ENCODE measurements around the gene USHBP1. TPM values are rescaled to one million over a fixed set of nuclear protein-coding genes. Genes with fewer than 3 reads are reported as not detected.

USHBP1 gene
- total and polyA plus RNA-seq, 2 experiments from 2014 or later = 0.39 to 0.56 TPM

- Histone ChIP-seq H3K9me3 (ENCODE audit: low read depth) (no peaks in the 10 kb centered on the region), H3K27ac (no peak overlapping the region), H3K4me1 (ENCODE audit: low read depth) (peaks cover 7% of the 10 kb centered on the region), H3K4me3 (no peak overlapping the region), H3K36me3 (no peaks in the 10 kb centered on the region), H3K27me3 (no peaks in the 10 kb centered on the region)
- no peak for DNase-seq (ENCODE audit: low read depth in 1 of 2, low spot score in 1 of 2)
- TF ChIP-seq, protein P1, sequence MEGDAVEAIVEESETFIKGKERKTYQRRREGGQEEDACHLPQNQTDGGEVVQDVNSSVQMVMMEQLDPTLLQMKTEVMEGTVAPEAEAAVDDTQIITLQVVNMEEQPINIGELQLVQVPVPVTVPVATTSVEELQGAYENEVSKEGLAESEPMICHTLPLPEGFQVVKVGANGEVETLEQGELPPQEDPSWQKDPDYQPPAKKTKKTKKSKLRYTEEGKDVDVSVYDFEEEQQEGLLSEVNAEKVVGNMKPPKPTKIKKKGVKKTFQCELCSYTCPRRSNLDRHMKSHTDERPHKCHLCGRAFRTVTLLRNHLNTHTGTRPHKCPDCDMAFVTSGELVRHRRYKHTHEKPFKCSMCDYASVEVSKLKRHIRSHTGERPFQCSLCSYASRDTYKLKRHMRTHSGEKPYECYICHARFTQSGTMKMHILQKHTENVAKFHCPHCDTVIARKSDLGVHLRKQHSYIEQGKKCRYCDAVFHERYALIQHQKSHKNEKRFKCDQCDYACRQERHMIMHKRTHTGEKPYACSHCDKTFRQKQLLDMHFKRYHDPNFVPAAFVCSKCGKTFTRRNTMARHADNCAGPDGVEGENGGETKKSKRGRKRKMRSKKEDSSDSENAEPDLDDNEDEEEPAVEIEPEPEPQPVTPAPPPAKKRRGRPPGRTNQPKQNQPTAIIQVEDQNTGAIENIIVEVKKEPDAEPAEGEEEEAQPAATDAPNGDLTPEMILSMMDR (IDR thresholded peaks at IDR 0.05; ENCODE audit: low read depth, low read length) = no peak
These were observed 40.6 kb upstream of the USHBP1 start for GRCh38 chr19:17305216-17305516.

DNA sequence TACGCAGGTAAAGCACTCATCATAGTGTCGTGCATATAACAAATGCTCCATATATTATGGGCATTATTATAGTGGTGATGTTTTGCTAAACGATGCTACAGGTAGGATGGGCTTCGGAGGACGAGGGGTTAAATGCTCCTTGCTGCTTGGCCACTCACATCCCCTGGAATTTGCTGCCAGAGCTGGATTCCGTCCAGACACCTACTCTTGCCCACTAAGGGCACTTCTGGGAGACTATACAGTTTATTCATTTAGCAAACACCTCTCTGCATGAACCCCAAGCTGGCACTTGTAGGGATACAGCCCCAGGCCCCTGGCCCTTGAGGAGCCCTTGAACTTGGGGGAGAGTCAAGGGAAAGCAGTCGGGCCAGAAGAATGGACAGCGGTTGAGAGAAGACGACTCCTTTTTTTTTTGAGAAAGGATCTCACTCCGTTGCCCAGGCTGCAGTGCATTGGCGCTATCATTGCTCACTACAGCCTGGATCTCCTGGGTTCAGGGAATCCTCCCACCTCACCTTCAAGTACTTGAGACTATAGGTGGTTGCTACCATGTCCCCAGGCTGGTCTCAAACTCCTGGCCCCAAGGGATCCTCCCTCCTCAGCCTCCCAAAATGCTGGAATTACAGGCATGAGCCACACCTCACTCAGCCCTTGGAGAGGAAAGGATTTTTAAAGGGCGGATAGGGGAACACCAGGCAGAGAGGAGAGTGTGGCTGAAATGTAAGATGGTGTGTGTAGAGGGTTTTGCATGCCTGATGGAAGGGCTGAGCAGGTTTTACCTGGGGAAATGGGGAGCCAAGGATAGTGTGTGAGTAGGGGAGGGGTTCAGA lies 40.1 kb upstream of the USHBP1 start:
- no peaks in the 10 kb centered on the region for H3K9me3 ChIP-seq (ENCODE audit: low read depth)
- peaks cover 6% of the 10 kb centered on the region for H3K4me1 ChIP-seq (ENCODE audit: low read depth)
- no peaks in the 10 kb centered on the region for H3K36me3 ChIP-seq
- TF ChIP-seq, protein P1 (IDR thresholded peaks at IDR 0.05; ENCODE audit: low read depth, low read length) = no peak
- no peaks in the 10 kb centered on the region for H3K27me3 ChIP-seq
- H3K4me3 ChIP-seq = no peak overlapping the region
- DNase-seq (ENCODE audit: low read depth in 1 of 2, low spot score in 1 of 2) = no peak
- H3K27ac ChIP-seq = no peak overlapping the region

DNA sequence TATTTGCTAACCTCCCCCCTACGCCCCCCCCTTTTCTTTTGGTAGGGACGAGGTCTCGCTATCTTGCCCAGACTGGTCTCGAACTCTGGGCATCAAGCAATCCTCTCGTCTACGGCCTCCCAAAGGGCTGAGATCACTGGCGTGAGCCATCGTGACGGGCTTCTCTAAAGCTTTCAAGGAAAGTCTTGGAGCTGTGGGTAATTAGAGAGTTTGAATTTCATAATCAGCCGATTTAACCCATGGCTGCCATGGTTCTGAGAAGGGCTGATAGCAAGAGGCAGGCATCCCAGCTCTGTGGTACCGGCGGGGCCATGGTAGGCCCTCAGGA lies 39.4 kb upstream of the USHBP1 start:
- Histone ChIP-seq H3K27me3 (no peaks in the 10 kb centered on the region), H3K9me3 (ENCODE audit: low read depth) (no peaks in the 10 kb centered on the region), H3K4me1 (ENCODE audit: low read depth) (peaks cover 6% of the 10 kb centered on the region), H3K4me3 (no peak overlapping the region), H3K27ac (no peak overlapping the region), H3K36me3 (no peaks in the 10 kb centered on the region)
- TF ChIP-seq, protein P1 (IDR thresholded peaks at IDR 0.05; ENCODE audit: low read depth, low read length) = no peak
- DNase-seq (ENCODE audit: low read depth in 1 of 2, low spot score in 1 of 2) = no peak

DNA sequence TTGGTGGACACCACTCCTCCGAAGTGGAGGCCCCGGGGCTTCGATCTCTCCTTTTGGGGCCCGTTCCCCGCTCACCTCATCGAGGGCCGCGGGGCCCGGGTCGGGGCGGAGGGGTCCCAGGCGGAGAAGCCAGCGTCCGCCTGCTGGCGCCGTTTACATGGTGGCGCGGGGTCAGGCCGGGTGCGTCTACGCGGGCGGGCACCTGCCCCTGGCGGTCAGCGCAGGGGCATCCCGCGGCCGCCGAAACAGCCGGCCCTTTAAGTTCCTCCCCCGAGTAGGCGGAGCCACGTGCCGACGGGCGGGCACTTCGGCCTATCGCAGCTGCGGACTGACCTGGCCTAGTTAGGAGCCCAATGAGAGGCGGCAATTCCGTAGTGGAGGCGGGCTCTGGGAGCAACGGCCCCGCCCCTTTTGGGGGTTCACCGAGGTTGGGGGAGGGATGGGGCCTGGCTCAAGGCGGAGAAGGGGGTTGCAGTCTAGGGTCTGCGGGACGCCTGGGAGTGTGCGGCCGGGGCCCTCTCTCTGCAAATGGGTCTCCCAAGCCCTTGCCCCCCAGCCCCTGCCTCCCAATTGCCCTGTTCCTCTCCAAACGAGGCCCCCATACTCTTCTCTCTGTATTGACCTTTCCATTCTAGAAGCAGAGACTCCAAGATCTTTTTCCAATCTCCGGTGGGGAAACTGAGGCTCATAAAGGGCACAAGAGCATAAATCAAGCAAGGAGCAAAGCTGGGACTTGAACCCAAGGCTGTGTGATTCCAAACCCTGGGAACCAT lies 38.8 kb upstream of the USHBP1 start, which contains the start of gene ABHD8:
TSS of gene ABHD8 (minus strand) at position 259 of the 773 bp plus-strand sequence. CDS start 1,809 bp downstream, outside the sequence.
- H3K36me3 ChIP-seq = no peaks in the 10 kb centered on the region
- H3K9me3 ChIP-seq (ENCODE audit: low read depth) = no peaks in the 10 kb centered on the region
- H3K27me3 ChIP-seq = no peaks in the 10 kb centered on the region
- H3K27ac ChIP-seq = peak within 1 kb of the TSS; percentile 55
- peaks cover 6% of the 10 kb centered on the region for H3K4me1 ChIP-seq (ENCODE audit: low read depth)
- peak; percentile 98 for DNase-seq (ENCODE audit: low read depth in 1 of 2, low spot score in 1 of 2)
- peak within 1 kb of the TSS; percentile 60 for H3K4me3 ChIP-seq
- TF ChIP-seq, protein P1 (IDR thresholded peaks at IDR 0.05; ENCODE audit: low read depth, low read length) = peak; percentile 46

GRCh38 chr19:17302391-17303166 lies 38.0 kb upstream of the USHBP1 start:
- Histone ChIP-seq H3K9me3 (ENCODE audit: low read depth) (no peaks in the 10 kb centered on the region), H3K4me3 (peak overlapping the region; percentile 60), H3K36me3 (no peaks in the 10 kb centered on the region), H3K4me1 (ENCODE audit: low read depth) (peaks cover 6% of the 10 kb centered on the region), H3K27me3 (no peaks in the 10 kb centered on the region), H3K27ac (peak overlapping the region; percentile 55)
- DNase-seq (ENCODE audit: low read depth in 1 of 2, low spot score in 1 of 2) = no peak
- TF ChIP-seq, protein P1 (IDR thresholded peaks at IDR 0.05; ENCODE audit: low read depth, low read length) = no peak

Data from cardiac muscle cell (in vitro differentiated cells and primary cell).